HepG2 (cell line): Measurements from ENCODE around the gene MLST8. TPM values are rescaled to one million over a fixed set of nuclear protein-coding genes. Genes with fewer than 3 reads are reported as not detected.

ENCODE experiments used
- EEA1 ChIP-seq: sonication (generic); formaldehyde crosslinking; IDR thresholded peaks from 2 replicates; pipeline ENCODE4 v1.5.1; 2020; ENCODE audit warnings: mild to moderate bottlenecking, missing genetic modification reagents, borderline replicate concordance
- FOXC1 ChIP-seq: sonication (generic); formaldehyde crosslinking; IDR thresholded peaks from 2 replicates; pipeline ENCODE4 v1.8.0; 2022; ENCODE audit warnings: mild to moderate bottlenecking, missing genetic modification reagents, borderline replicate concordance
- FOXP1 ChIP-seq, 2 experiments: fragments of 450-650 bp in 1 of 2; IDR thresholded peaks; 2 replicates each; pipeline ENCODE4 v1.6.1; 2017 to 2018; ENCODE audit warnings: antibody characterized with exemption in 1 of 2
- HOXA3 ChIP-seq: sonication (generic); formaldehyde crosslinking; IDR thresholded peaks from 2 replicates; pipeline ENCODE4 v1.5.0; 2020; ENCODE audit warnings: missing genetic modification reagents
- HOXA9 ChIP-seq: sonication (generic); formaldehyde crosslinking; IDR thresholded peaks from 2 replicates; pipeline ENCODE4 v1.8.1; 2022; ENCODE audit warnings: missing genetic modification reagents, mild to moderate bottlenecking, moderate library complexity, borderline replicate concordance
- PHF21A ChIP-seq: sonication (generic); formaldehyde crosslinking; IDR thresholded peaks from 2 replicates; pipeline ENCODE4 v1.5.0; 2020; ENCODE audit warnings: mild to moderate bottlenecking, missing genetic modification reagents
- RXRA ChIP-seq: sonication (generic); formaldehyde crosslinking; IDR thresholded peaks from 2 replicates; pipeline ENCODE4 v1.5.1; 2020; ENCODE audit warnings: missing genetic modification reagents
- TRIM24 ChIP-seq: sonication (generic); formaldehyde crosslinking; IDR thresholded peaks from 2 replicates; pipeline ENCODE4 v1.8.0; 2022; ENCODE audit warnings: mild to moderate bottlenecking, missing genetic modification reagents
- ZNF101 ChIP-seq: sonication (generic); formaldehyde crosslinking; IDR thresholded peaks from 2 replicates; pipeline ENCODE4 v1.4.0; 2020; ENCODE audit warnings: mild to moderate bottlenecking, low read depth, missing genetic modification reagents, borderline replicate concordance
- ZNF160 ChIP-seq: sonication (generic); formaldehyde crosslinking; IDR thresholded peaks from 2 replicates; pipeline ENCODE4 v1.8.0; 2022; ENCODE audit warnings: mild to moderate bottlenecking, inconsistent platforms, missing genetic modification reagents
- ZNF547 ChIP-seq: sonication (generic); formaldehyde crosslinking; IDR thresholded peaks from 2 replicates; pipeline ENCODE4 v1.5.1; 2020; ENCODE audit warnings: mild to moderate bottlenecking, missing genetic modification reagents
- polyA plus RNA-seq, 8 experiments: library from polyadenylated mRNA; depleted of rRNA in 3 of 8; stranded (reverse) in 7 of 8; unstranded in 1 of 8; fragments of >200 nt; fragmentation: Illumina TruSeq in 4 of 8; extraction: Trizol in 4 of 8; gene quantifications; 2 replicates each; pipeline versions ENCODE4 v1.2.1 to v1.2.3, GENCODE V29; 2011 to 2016; ENCODE audit warnings: low read depth in 4 of 8, missing spikeins in 1 of 8, mixed read lengths in 1 of 8; ENCODE audit not compliant: insufficient read depth in 1 of 8
- total RNA-seq, 5 experiments: library from RNA; depleted of rRNA; stranded (reverse); fragments of >200 nt; fragmentation: Illumina TruSeq; extraction: Trizol; gene quantifications; 2 replicates each; pipeline ENCODE4 v1.2.3, GENCODE V29; 2016; ENCODE audit warnings: low read depth in 1 of 5
- TF ChIP-seq, protein P1 (sequence below): sonication (generic); formaldehyde crosslinking; IDR thresholded peaks from 2 replicates; pipeline ENCODE4 v1.4.0; 2020; ENCODE audit warnings: mild to moderate bottlenecking, low read depth, missing genetic modification reagents
- TF ChIP-seq, protein P2 (sequence below): sonication (generic); formaldehyde crosslinking; IDR thresholded peaks from 2 replicates; pipeline ENCODE4 v1.5.0; 2020; ENCODE audit warnings: mild to moderate bottlenecking, missing genetic modification reagents, borderline replicate concordance
- TF ChIP-seq, protein P3 (sequence below): sonication (generic); formaldehyde crosslinking; IDR thresholded peaks from 2 replicates; pipeline ENCODE4 v1.5.0; 2020; ENCODE audit warnings: mild to moderate bottlenecking, missing genetic modification reagents
- TF ChIP-seq, protein P4 (sequence below): sonication (generic); formaldehyde crosslinking; IDR thresholded peaks from 2 replicates; pipeline ENCODE4 v1.4.0; 2020; ENCODE audit warnings: missing genetic modification reagents, low read depth, mild to moderate bottlenecking, borderline replicate concordance
- TF ChIP-seq, protein P5 (sequence below): IDR thresholded peaks from 2 replicates; pipeline ENCODE4 v1.6.1; 2016

The MLST8 gene
- total and polyA plus RNA-seq, 2 of the 13 experiments (the other 11 are each of a cell fraction or from before 2014, with no cell fraction given): 30.8 to 72.7 TPM

DNA sequence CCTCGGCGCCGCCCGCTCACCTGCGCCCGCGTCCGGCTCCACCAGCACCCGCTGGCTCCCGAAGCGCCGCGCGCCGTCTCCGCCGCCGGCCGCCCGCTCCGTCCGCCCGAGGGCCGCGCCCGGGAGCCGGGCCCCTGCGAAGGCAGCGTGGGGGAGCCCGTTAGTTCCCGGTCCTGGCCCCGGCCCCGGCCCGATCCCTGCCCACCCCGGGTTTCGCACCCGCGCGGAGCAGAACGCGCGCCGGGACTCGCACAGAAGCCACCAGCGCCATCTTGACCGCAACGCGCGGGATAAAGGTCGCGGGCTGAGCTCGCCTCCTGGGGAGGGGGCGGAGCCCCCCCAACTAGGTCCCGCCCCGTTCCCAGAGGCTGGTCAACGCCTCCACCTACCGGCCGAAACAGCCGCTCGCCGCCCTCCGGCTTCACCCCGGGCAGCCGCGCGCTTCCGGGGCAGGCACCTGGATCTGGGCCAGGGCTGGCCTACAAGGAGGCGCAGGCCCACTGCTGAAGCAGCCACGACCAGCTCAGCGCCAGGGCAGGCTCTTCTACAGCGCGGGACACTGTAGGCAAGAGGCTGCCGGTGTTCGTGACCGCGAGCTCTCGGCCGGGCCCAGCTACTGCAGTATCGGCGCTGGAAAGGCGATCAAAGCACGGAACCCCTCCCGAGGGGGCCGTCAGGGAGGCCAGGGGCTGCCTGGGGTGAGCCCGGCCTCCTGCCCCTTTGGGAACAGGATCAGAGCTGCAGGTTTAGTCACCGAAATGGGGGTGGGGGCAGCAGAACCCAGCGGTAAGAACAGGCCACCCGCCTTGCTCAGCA is 46.2 kb downstream of the MLST8 start, which contains the start of gene ECI1 (continued):
- TF ChIP-seq HOXA3: peak; percentile 84
- TF ChIP-seq FOXP1 (IDR thresholded peaks at IDR 0.05): no peak
- no peak for TF ChIP-seq FOXP1 (CRISPR knock-in tag; IDR thresholded peaks at IDR 0.05)
- TF ChIP-seq, protein P1, sequence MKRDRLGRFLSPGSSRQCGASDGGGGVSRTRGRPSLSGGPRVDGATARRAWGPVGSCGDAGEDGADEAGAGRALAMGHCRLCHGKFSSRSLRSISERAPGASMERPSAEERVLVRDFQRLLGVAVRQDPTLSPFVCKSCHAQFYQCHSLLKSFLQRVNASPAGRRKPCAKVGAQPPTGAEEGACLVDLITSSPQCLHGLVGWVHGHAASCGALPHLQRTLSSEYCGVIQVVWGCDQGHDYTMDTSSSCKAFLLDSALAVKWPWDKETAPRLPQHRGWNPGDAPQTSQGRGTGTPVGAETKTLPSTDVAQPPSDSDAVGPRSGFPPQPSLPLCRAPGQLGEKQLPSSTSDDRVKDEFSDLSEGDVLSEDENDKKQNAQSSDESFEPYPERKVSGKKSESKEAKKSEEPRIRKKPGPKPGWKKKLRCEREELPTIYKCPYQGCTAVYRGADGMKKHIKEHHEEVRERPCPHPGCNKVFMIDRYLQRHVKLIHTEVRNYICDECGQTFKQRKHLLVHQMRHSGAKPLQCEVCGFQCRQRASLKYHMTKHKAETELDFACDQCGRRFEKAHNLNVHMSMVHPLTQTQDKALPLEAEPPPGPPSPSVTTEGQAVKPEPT (CRISPR knock-in tag): no peak
- TF ChIP-seq FOXC1: peak; percentile 49; the same call in 1 of the 2 replicates
- TF ChIP-seq RXRA: peak; percentile 86
- TF ChIP-seq TRIM24: no peak
- peak; percentile 88 for TF ChIP-seq ZNF547 (CRISPR knock-in tag)
- TF ChIP-seq, protein P2, sequence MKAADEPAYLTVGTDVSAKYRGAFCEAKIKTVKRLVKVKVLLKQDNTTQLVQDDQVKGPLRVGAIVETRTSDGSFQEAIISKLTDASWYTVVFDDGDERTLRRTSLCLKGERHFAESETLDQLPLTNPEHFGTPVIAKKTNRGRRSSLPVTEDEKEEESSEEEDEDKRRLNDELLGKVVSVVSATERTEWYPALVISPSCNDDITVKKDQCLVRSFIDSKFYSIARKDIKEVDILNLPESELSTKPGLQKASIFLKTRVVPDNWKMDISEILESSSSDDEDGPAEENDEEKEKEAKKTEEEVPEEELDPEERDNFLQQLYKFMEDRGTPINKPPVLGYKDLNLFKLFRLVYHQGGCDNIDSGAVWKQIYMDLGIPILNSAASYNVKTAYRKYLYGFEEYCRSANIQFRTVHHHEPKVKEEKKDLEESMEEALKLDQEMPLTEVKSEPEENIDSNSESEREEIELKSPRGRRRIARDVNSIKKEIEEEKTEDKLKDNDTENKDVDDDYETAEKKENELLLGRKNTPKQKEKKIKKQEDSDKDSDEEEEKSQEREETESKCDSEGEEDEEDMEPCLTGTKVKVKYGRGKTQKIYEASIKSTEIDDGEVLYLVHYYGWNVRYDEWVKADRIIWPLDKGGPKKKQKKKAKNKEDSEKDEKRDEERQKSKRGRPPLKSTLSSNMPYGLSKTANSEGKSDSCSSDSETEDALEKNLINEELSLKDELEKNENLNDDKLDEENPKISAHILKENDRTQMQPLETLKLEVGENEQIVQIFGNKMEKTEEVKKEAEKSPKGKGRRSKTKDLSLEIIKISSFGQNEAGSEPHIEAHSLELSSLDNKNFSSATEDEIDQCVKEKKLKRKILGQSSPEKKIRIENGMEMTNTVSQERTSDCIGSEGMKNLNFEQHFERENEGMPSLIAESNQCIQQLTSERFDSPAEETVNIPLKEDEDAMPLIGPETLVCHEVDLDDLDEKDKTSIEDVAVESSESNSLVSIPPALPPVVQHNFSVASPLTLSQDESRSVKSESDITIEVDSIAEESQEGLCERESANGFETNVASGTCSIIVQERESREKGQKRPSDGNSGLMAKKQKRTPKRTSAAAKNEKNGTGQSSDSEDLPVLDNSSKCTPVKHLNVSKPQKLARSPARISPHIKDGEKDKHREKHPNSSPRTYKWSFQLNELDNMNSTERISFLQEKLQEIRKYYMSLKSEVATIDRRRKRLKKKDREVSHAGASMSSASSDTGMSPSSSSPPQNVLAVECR (CRISPR knock-in tag): peak; percentile 89
- TF ChIP-seq, protein P3, sequence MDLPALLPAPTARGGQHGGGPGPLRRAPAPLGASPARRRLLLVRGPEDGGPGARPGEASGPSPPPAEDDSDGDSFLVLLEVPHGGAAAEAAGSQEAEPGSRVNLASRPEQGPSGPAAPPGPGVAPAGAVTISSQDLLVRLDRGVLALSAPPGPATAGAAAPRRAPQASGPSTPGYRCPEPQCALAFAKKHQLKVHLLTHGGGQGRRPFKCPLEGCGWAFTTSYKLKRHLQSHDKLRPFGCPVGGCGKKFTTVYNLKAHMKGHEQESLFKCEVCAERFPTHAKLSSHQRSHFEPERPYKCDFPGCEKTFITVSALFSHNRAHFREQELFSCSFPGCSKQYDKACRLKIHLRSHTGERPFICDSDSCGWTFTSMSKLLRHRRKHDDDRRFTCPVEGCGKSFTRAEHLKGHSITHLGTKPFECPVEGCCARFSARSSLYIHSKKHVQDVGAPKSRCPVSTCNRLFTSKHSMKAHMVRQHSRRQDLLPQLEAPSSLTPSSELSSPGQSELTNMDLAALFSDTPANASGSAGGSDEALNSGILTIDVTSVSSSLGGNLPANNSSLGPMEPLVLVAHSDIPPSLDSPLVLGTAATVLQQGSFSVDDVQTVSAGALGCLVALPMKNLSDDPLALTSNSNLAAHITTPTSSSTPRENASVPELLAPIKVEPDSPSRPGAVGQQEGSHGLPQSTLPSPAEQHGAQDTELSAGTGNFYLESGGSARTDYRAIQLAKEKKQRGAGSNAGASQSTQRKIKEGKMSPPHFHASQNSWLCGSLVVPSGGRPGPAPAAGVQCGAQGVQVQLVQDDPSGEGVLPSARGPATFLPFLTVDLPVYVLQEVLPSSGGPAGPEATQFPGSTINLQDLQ (CRISPR knock-in tag): 0 out of 2 replicates have a peak, but pooled peaks have one; percentile 12
- TF ChIP-seq ZNF101 (CRISPR knock-in tag): no peak
- TF ChIP-seq ZNF160: peak; percentile 62
- TF ChIP-seq EEA1 (CRISPR knock-in tag): no peak
- peak; percentile 26; the same call in 1 of the 2 replicates for TF ChIP-seq HOXA9
- TF ChIP-seq PHF21A (CRISPR knock-in tag): peak; percentile 79; the same call in 1 of the 2 replicates
- TF ChIP-seq, protein P4, sequence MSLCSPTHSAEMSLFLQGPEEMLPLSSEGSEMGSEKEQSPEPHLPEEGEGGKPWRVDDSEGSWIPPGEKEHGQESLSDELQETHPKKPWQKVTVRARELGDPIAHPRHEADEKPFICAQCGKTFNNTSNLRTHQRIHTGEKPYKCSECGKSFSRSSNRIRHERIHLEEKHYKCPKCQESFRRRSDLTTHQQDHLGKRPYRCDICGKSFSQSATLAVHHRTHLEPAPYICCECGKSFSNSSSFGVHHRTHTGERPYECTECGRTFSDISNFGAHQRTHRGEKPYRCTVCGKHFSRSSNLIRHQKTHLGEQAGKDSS: 0 out of 2 replicates have a peak, but pooled peaks have one; percentile 40
- TF ChIP-seq, protein P5, sequence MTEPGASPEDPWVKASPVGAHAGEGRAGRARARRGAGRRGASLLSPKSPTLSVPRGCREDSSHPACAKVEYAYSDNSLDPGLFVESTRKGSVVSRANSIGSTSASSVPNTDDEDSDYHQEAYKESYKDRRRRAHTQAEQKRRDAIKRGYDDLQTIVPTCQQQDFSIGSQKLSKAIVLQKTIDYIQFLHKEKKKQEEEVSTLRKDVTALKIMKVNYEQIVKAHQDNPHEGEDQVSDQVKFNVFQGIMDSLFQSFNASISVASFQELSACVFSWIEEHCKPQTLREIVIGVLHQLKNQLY (CRISPR knock-in tag): peak; percentile 64
